Loucy (cell line): Measurements from ENCODE around the gene PLPP3.
A peak's percentile ranks its signal among the peaks of the same experiment; 100 is the strongest.

ENCODE experiments used
- H2AFZ ChIP-seq: fragments of 200-600 bp; sonication (generic); 2 replicates; pipeline ENCODE4 v1.6.0; 2016; ENCODE audit warnings: antibody characterized with exemption, mild to moderate bottlenecking, low read length, moderate library complexity
- H3F3A ChIP-seq: fragments of 200-600 bp; 2 replicates; pipeline ENCODE4 v1.6.0; 2016; ENCODE audit warnings: antibody characterized with exemption, low read depth, mild to moderate bottlenecking
- H3K27me3 ChIP-seq: fragments of 200-600 bp; sonication (generic); 2 replicates; pipeline ENCODE4 v1.6.1; 2014; ENCODE audit warnings: low read length, mild to moderate bottlenecking; ENCODE audit not compliant: insufficient read depth, poor library complexity, severe bottlenecking
- H3K36me3 ChIP-seq: fragments of 200-600 bp; sonication (generic); 2 replicates; pipeline ENCODE4 v1.6.1; 2016; ENCODE audit warnings: low read length; ENCODE audit not compliant: insufficient read depth
- H3K4me1 ChIP-seq: fragments of 200-600 bp; sonication (generic); 2 replicates; pipeline ENCODE4 v1.5.1; 2014; ENCODE audit warnings: low read length, mild to moderate bottlenecking; ENCODE audit not compliant: insufficient read depth, poor library complexity, severe bottlenecking
- H3K4me2 ChIP-seq: fragments of 200-600 bp; sonication (generic); 2 replicates; pipeline ENCODE4 v1.6.0; 2014; ENCODE audit warnings: antibody characterized with exemption, low read length, low read depth, mild to moderate bottlenecking; ENCODE audit not compliant: poor library complexity, severe bottlenecking
- H3K4me3 ChIP-seq: fragments of 200-600 bp; sonication (generic); 2 replicates; pipeline ENCODE4 v1.5.1; 2014; ENCODE audit warnings: low read length, mild to moderate bottlenecking, mixed read lengths; ENCODE audit not compliant: poor library complexity, severe bottlenecking
- H3K79me2 ChIP-seq: fragments of 200-600 bp; sonication (generic); 2 replicates; pipeline ENCODE4 v1.6.1; 2014; ENCODE audit warnings: low read length; ENCODE audit not compliant: insufficient read depth
- H3K9ac ChIP-seq: fragments of 200-600 bp; sonication (generic); 2 replicates; pipeline ENCODE4 v1.6.0; 2014; ENCODE audit warnings: mild to moderate bottlenecking, low read depth, low read length, moderate library complexity; ENCODE audit not compliant: poor library complexity, severe bottlenecking
- H3K9me2 ChIP-seq: fragments of 200-600 bp; sonication (generic); replicated peaks from 2 replicates; pipeline ENCODE4 v1.6.1; 2016; ENCODE audit warnings: low read depth, low read length, mixed read lengths
- H3K9me3 ChIP-seq: fragments of 200-600 bp; sonication (generic); 2 replicates; pipeline ENCODE4 v1.6.1; 2014; ENCODE audit warnings: mild to moderate bottlenecking, antibody characterized with exemption, low read length, low read depth; ENCODE audit not compliant: insufficient read depth
- H4K20me1 ChIP-seq: fragments of 200-600 bp; sonication (generic); 2 replicates; pipeline ENCODE4 v1.6.0; 2014; ENCODE audit warnings: antibody characterized with exemption, low read length, mild to moderate bottlenecking; ENCODE audit not compliant: insufficient read depth, poor library complexity, severe bottlenecking
- CTCF ChIP-seq: fragments of 200-600 bp; sonication (generic); conservative IDR thresholded peaks from 2 replicates; pipeline ENCODE4 v1.5.1; 2014; ENCODE audit warnings: mild to moderate bottlenecking, antibody characterized with exemption, low read length
- EZH2phosphoT487 ChIP-seq: fragments of 200-600 bp; IDR thresholded peaks from 2 replicates; pipeline ENCODE4 v1.6.1; 2018; ENCODE audit warnings: antibody characterized with exemption, mild to moderate bottlenecking, moderate library complexity, borderline replicate concordance

PLPP3 gene

DNA sequence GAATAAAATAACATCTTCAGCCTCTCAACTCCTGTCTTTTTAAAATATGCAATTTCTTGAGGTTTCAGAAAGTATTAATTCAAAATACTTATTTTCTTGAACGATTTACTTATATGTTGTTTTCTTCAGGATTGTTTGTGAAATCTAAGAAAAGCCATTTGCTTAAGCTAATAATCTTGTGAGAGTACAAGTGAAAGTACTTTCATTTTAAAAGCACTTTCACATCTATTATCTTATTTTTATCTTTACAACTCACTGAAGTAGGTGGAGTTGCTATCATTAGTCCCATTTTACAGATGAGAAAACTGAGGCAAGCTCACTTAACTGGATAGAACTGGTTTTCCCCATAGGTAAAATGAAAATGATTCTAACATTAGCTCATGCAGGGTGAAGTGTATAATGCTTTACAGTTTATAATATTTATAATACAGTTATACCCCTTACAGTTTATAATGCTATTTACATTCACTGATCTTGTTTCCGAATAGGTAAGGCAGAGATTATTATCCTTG is 4.7 kb upstream of the PLPP3 start:
- H3K36me3 ChIP-seq: no peaks in the 10 kb centered on the region
- H3K9me3 ChIP-seq: no peaks in the 10 kb centered on the region
- TF ChIP-seq EZH2phosphoT487 (no peak), CTCF (no peak)
- no peaks in the 10 kb centered on the region for H3K79me2 ChIP-seq
- H3K9me2 ChIP-seq: no peaks in the 10 kb centered on the region
- H3K4me1 ChIP-seq: no peaks in the 10 kb centered on the region
- H3K4me3 ChIP-seq: no peak overlapping the region
- peaks cover 5% of the 10 kb centered on the region for H3K27me3 ChIP-seq
- no peak overlapping the region for H3K9ac ChIP-seq
- no peak overlapping the region for H3K4me2 ChIP-seq
- H2AFZ ChIP-seq: no peak overlapping the region
- no peaks in the 10 kb centered on the region for H4K20me1 ChIP-seq
- H3F3A ChIP-seq: no peaks in the 10 kb centered on the region

GRCh38 chr1:56580771-56581170 is 1.4 kb upstream of the PLPP3 start:
- peaks cover 18% of the 10 kb centered on the region for H3K27me3 ChIP-seq

DNA sequence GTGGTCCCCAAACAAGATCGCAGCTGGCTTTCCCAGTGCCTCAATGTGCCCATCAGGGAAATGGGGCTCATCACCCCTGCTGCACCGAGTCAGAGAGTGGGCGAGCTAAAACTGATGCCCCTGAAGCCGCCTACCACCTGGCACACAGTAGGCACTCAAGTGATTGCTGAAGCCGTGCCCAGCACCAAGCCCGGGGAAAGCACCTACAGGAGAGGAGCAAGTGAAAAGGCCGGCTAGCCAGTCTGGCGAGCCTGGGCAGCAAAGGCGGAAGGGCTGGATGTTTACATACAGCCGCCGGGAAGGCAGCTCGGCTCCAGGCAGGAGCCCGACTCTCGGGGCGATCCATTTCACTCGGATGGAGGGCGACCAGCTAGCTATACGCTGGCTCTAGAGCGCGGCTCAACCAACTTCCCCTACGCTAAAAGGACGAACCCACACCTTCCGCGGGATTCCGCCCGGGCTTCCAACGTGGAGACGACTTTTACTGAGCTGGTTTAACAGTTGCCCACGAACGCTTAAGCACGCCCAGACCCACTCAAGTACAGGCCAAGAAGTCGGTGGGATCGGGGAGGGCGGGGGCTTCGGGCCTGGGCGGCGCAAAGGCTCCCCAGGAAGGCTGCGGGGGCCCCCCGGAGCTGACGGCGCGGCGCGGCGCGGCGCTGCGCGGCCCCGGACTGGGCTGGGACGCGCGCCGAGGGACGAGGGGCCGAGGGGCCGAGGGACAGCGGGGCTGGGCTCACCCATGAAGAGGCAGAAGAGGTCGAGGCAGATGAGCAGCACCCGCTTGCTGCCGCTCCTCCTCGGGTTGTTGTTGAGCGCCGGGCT is 1.0 kb downstream of the PLPP3 start:
- no peaks in the 10 kb centered on the region for H3K9me3 ChIP-seq
- H3K4me3 ChIP-seq: peak overlapping the region; percentile 70
- H3K27me3 ChIP-seq: peaks cover 18% of the 10 kb centered on the region
- H3K9me2 ChIP-seq: no peaks in the 10 kb centered on the region
- H2AFZ ChIP-seq: peak overlapping the region; percentile 88
- no peaks in the 10 kb centered on the region for H4K20me1 ChIP-seq
- H3K9ac ChIP-seq: no peak overlapping the region
- TF ChIP-seq CTCF: no peak
- no peaks in the 10 kb centered on the region for H3K79me2 ChIP-seq
- no peaks in the 10 kb centered on the region for H3K4me1 ChIP-seq
- H3F3A ChIP-seq: no peaks in the 10 kb centered on the region
- H3K4me2 ChIP-seq: peak overlapping the region; percentile 79
- no peaks in the 10 kb centered on the region for H3K36me3 ChIP-seq

More at GRCh38 chr1:56580771-56581170, 1.4 kb upstream of the PLPP3 start:
- Histone ChIP-seq H3F3A (no peaks in the 10 kb centered on the region), H3K9me2 (no peaks in the 10 kb centered on the region), H4K20me1 (no peaks in the 10 kb centered on the region), H3K4me1 (no peaks in the 10 kb centered on the region), H3K79me2 (no peaks in the 10 kb centered on the region), H2AFZ (no peak overlapping the region), H3K9me3 (no peaks in the 10 kb centered on the region), H3K4me3 (no peak overlapping the region), H3K9ac (no peak overlapping the region), H3K4me2 (no peak overlapping the region), H3K36me3 (no peaks in the 10 kb centered on the region)
- TF ChIP-seq CTCF: no peak
- no peak for TF ChIP-seq EZH2phosphoT487
